Mammary epithelial cell (primary cell): ENCODE measurements around the gene MUC2.

Source experiments
- EZH2 ChIP-seq: IDR thresholded peaks from 2 replicates; pipeline ENCODE4 v1.6.1; 2012; ENCODE audit warnings: low read length, inconsistent platforms, borderline replicate concordance
- TF ChIP-seq, protein P1 (sequence below), 2 donors: IDR thresholded peaks in 1 of 2; conservative IDR thresholded peaks in 1 of 2; 2 replicates each; pipeline ENCODE4 v1.5.1; 2011 to 2012; ENCODE audit warnings: inconsistent platforms in 2 of 2, low read length in 2 of 2, mild to moderate bottlenecking in 2 of 2, control low read depth in 1 of 2, low read depth in 1 of 2; ENCODE audit not compliant: insufficient read depth in 1 of 2; ENCODE audit errors: extremely low read depth in 1 of 2

DNA sequence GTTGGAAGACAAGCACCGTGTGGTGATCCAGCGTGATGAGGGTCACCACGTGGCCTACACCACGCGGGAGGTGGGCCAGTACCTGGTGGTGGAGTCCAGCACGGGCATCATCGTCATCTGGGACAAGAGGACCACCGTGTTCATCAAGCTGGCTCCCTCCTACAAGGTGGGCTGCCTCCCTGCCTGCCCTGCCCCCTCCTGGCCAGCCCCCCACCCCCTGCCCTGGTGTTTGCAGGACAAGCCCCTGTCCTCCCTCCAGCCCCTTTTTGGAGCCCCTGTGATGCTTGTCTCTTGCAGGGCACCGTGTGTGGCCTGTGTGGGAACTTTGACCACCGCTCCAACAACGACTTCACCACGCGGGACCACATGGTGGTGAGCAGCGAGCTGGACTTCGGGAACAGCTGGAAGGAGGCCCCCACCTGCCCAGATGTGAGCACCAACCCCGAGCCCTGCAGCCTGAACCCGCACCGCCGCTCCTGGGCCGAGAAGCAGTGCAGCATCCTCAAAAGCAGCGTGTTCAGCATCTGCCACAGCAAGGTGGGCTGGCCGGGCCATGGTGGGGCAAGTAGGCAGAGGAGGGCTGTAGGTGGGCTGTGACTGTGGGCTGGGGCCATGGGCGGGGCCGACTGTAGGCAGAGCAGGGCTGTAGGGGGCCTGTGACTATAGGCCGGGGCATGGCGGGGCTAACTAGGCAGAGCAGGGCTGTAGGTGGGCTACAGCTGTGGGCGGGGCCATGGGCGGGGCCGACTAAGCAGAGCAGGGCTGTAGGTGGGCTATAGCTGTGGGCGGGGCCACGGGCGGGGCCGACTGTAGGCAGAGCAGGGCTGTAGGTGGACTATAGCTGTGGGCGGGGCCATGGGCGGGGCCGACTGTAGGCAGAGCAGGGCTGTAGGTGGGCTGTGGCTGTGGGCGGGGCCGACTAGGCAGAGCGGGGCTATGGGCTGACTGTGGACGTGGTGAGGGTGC lies 13.6 kb downstream of the MUC2 start:
- TF ChIP-seq, protein P1, sequence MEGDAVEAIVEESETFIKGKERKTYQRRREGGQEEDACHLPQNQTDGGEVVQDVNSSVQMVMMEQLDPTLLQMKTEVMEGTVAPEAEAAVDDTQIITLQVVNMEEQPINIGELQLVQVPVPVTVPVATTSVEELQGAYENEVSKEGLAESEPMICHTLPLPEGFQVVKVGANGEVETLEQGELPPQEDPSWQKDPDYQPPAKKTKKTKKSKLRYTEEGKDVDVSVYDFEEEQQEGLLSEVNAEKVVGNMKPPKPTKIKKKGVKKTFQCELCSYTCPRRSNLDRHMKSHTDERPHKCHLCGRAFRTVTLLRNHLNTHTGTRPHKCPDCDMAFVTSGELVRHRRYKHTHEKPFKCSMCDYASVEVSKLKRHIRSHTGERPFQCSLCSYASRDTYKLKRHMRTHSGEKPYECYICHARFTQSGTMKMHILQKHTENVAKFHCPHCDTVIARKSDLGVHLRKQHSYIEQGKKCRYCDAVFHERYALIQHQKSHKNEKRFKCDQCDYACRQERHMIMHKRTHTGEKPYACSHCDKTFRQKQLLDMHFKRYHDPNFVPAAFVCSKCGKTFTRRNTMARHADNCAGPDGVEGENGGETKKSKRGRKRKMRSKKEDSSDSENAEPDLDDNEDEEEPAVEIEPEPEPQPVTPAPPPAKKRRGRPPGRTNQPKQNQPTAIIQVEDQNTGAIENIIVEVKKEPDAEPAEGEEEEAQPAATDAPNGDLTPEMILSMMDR (conservative IDR thresholded peaks at IDR 0.05 in 1 of 2, IDR thresholded peaks at IDR 0.05 in 1 of 2; ENCODE audit: extremely low read depth in 1 of 2, insufficient read depth in 1 of 2, low read depth in 1 of 2, low read length in 2 of 2) = no peak
- TF ChIP-seq EZH2 = no peak
